Endothelial cell (in vitro differentiated cells): ENCODE data around the gene DBN1. TPM values are rescaled to one million over a fixed set of nuclear protein-coding genes. Genes with fewer than 3 reads are reported as not detected.
A peak's percentile ranks its signal among the peaks of the same experiment; 100 is the strongest.

ENCODE experiments used
- DNase-seq: peaks from one replicate; pipeline ENCODE4 v3.0.0; 2021; ENCODE audit warnings: low spot score
- H3K27ac Mint-ChIP-seq: one replicate; pipeline ENCODE4 v1.8.0; 2021; ENCODE audit warnings: mixed read lengths, inconsistent platforms; ENCODE audit not compliant: unreplicated experiment
- H3K27me3 Mint-ChIP-seq: one replicate; pipeline ENCODE4 v1.8.0; 2021; ENCODE audit warnings: mild to moderate bottlenecking, moderate library complexity, mixed read lengths, inconsistent platforms; ENCODE audit not compliant: unreplicated experiment
- H3K36me3 Mint-ChIP-seq: one replicate; pipeline ENCODE4 v1.8.0; 2021; ENCODE audit warnings: mild to moderate bottlenecking, low read depth, mixed read lengths, inconsistent platforms; ENCODE audit not compliant: unreplicated experiment
- H3K4me1 Mint-ChIP-seq: one replicate; pipeline ENCODE4 v1.8.0; 2021; ENCODE audit warnings: mild to moderate bottlenecking, mixed read lengths, inconsistent platforms; ENCODE audit not compliant: unreplicated experiment
- H3K4me3 Mint-ChIP-seq: one replicate; pipeline ENCODE4 v1.8.0; 2021; ENCODE audit warnings: mild to moderate bottlenecking, mixed read lengths, inconsistent platforms; ENCODE audit not compliant: unreplicated experiment
- H3K9me3 Mint-ChIP-seq: one replicate; pipeline ENCODE4 v1.8.0; 2021; ENCODE audit warnings: mixed read lengths, inconsistent platforms; ENCODE audit not compliant: unreplicated experiment
- total RNA-seq: library from RNA; stranded (reverse); fragmentation: NEBNext Ultra II Directional; extraction: Animal tissue kit (Norgen Biotek cat#: 25700); gene quantifications from one replicate; pipeline ENCODE4 v1.2.1, GENCODE V29; 2021; ENCODE audit not compliant: unreplicated experiment
- TF ChIP-seq, protein P1 (sequence below): fragments of 200-600 bp; sonication (generic); IDR thresholded peaks from one replicate; pipeline ENCODE4 v1.5.0; 2021; ENCODE audit warnings: antibody characterized with exemption; ENCODE audit not compliant: unreplicated experiment

Gene DBN1
- total RNA-seq, 1 donor from 2014 or later = 315 TPM

- Mint-ChIP-seq H3K4me3 (no peak overlapping the region), H3K9me3 (no peaks in the 10 kb centered on the region), H3K27me3 (peaks cover 19% of the 10 kb centered on the region), H3K27ac (no peak overlapping the region), H3K36me3 (peaks cover 42% of the 10 kb centered on the region), H3K4me1 (peaks cover 38% of the 10 kb centered on the region)
- TF ChIP-seq, protein P1, sequence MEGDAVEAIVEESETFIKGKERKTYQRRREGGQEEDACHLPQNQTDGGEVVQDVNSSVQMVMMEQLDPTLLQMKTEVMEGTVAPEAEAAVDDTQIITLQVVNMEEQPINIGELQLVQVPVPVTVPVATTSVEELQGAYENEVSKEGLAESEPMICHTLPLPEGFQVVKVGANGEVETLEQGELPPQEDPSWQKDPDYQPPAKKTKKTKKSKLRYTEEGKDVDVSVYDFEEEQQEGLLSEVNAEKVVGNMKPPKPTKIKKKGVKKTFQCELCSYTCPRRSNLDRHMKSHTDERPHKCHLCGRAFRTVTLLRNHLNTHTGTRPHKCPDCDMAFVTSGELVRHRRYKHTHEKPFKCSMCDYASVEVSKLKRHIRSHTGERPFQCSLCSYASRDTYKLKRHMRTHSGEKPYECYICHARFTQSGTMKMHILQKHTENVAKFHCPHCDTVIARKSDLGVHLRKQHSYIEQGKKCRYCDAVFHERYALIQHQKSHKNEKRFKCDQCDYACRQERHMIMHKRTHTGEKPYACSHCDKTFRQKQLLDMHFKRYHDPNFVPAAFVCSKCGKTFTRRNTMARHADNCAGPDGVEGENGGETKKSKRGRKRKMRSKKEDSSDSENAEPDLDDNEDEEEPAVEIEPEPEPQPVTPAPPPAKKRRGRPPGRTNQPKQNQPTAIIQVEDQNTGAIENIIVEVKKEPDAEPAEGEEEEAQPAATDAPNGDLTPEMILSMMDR = no peak
- no peak for DNase-seq
Measured at GRCh38 chr5:177512736-177513380, 39.4 kb upstream of the DBN1 start.

- Mint-ChIP-seq H3K4me1 (peaks cover 44% of the 10 kb centered on the region), H3K36me3 (peaks cover 50% of the 10 kb centered on the region), H3K4me3 (no peak overlapping the region), H3K9me3 (no peaks in the 10 kb centered on the region), H3K27ac (no peak overlapping the region), H3K27me3 (peaks cover 24% of the 10 kb centered on the region)
- TF ChIP-seq, protein P1 = no peak
- no peak for DNase-seq
Measured at GRCh38 chr5:177511796-177512675, 38.6 kb upstream of the DBN1 start.

GRCh38 chr5:177511181-177511580 is 37.7 kb upstream of the DBN1 start:
- peaks cover 37% of the 10 kb centered on the region for H3K4me1 Mint-ChIP-seq
- no peak for DNase-seq
- peaks cover 23% of the 10 kb centered on the region for H3K27me3 Mint-ChIP-seq
- peak overlapping the region; percentile 25 for H3K4me3 Mint-ChIP-seq
- H3K27ac Mint-ChIP-seq = no peak overlapping the region
- no peaks in the 10 kb centered on the region for H3K9me3 Mint-ChIP-seq
- peaks cover 47% of the 10 kb centered on the region for H3K36me3 Mint-ChIP-seq
- TF ChIP-seq, protein P1 = no peak

GRCh38 chr5:177510567-177511053 is 37.2 kb upstream of the DBN1 start:
- TF ChIP-seq, protein P1 = no peak
- H3K9me3 Mint-ChIP-seq = no peaks in the 10 kb centered on the region
- no peak overlapping the region for H3K27ac Mint-ChIP-seq
- H3K4me1 Mint-ChIP-seq = peaks cover 32% of the 10 kb centered on the region
- H3K4me3 Mint-ChIP-seq = peak overlapping the region; percentile 31
- H3K36me3 Mint-ChIP-seq = peaks cover 42% of the 10 kb centered on the region
- peaks cover 23% of the 10 kb centered on the region for H3K27me3 Mint-ChIP-seq
- no peak for DNase-seq
